Mammary epithelial cell (primary cell): Measurements from ENCODE around the gene WDR70.
"Not testable (repeated sequence)": the region's sequence is repeated elsewhere in the genome, so short reads cannot be mapped to it uniquely, and the experiment has no call there.

Experiments
- CTCF ChIP-seq, 2 donors: IDR thresholded peaks in 1 of 2; conservative IDR thresholded peaks in 1 of 2; 2 replicates each; pipeline ENCODE4 v1.5.1; 2011 to 2012; ENCODE audit warnings: inconsistent platforms in 2 of 2, low read length in 2 of 2, mild to moderate bottlenecking in 2 of 2, control low read depth in 1 of 2, low read depth in 1 of 2; ENCODE audit not compliant: insufficient read depth in 1 of 2; ENCODE audit errors: extremely low read depth in 1 of 2
- EZH2 ChIP-seq: IDR thresholded peaks from 2 replicates; pipeline ENCODE4 v1.6.1; 2012; ENCODE audit warnings: low read length, inconsistent platforms, borderline replicate concordance

GRCh38 chr5:37415456-37415855 lies 36.3 kb downstream of the WDR70 start:
- TF ChIP-seq CTCF (conservative IDR thresholded peaks at IDR 0.05 in 1 of 2, IDR thresholded peaks at IDR 0.05 in 1 of 2; ENCODE audit: extremely low read depth in 1 of 2, insufficient read depth in 1 of 2, low read depth in 1 of 2, low read length in 2 of 2); EZH2: not testable (repeated sequence)
